Subcutaneous adipose tissue (tissue), 4 donors: ENCODE results near the gene SCO1. TPM values are rescaled to one million over a fixed set of nuclear protein-coding genes. Genes with fewer than 3 reads are reported as not detected.

Source experiments
- CTCF ChIP-seq: fragments of 450-650 bp; IDR thresholded peaks from one replicate; pipeline ENCODE4 v1.5.1; 2016; ENCODE audit warnings: low read depth, mild to moderate bottlenecking, control low read depth, antibody characterized with exemption, moderate library complexity
- total RNA-seq, 4 donors: library from RNA; depleted of rRNA; stranded (reverse); fragments of >200 nt; gene quantifications; one replicate each; pipeline ENCODE4 v1.1.0, GENCODE V29; 2016

The SCO1 gene
- total RNA-seq, 4 donors from 2014 or later = 12.8 to 28.3 (median 21.0) TPM

- TF ChIP-seq CTCF = no peak
Measured at GRCh38 chr17:10739386-10739785, 42.1 kb upstream of the SCO1 start.

GRCh38 chr17:10738521-10739258 lies 41.4 kb upstream of the SCO1 start:
- no peak for TF ChIP-seq CTCF

GRCh38 chr17:10737736-10738135 lies 40.4 kb upstream of the SCO1 start:
- no peak for TF ChIP-seq CTCF

- TF ChIP-seq CTCF = no peak
Measured at GRCh38 chr17:10737168-10737622, 39.9 kb upstream of the SCO1 start.

- TF ChIP-seq CTCF = no peak
Measured at GRCh38 chr17:10735821-10736220, 38.5 kb upstream of the SCO1 start.

GRCh38 chr17:10735251-10735650 lies 37.9 kb upstream of the SCO1 start:
- TF ChIP-seq CTCF = no peak

GRCh38 chr17:10733666-10734065 lies 36.3 kb upstream of the SCO1 start:
- TF ChIP-seq CTCF = no peak
